ENCODE measurements around the gene TDRD7. TPM values are rescaled to one million over a fixed set of nuclear protein-coding genes. Genes with fewer than 3 reads are reported as not detected.

The TDRD7 gene
- total RNA-seq, 1 donor from 2014 or later: 8.6 TPM

DNA sequence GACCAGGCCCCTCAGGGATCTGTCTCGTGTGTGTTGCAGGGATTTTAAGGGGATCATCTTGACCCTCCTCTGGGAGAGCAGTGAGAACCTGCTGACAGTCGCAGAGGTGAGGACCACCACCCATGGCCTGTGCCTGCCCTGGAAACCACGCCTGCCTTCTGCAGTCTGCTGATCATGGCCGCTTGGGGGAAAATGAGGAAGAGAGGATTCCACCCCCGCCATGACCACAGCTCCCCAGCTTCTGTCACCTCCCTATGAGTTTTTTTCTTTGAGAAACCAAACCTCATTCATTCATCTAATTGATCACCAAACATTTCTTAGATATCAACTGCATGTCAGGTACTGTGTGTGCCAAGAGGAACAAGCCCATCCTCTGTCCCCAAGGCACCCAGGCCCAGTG, 46.3 kb upstream of the TDRD7 start:
- Mint-ChIP-seq H3K27ac (no peak overlapping the region), H3K4me3 (no peak overlapping the region), H3K27me3 (ENCODE audit: low read depth) (no peaks in the 10 kb centered on the region), H3K36me3 (peaks cover 38% of the 10 kb centered on the region), H3K9me3 (peaks cover 23% of the 10 kb centered on the region), H3K4me1 (peaks cover 4% of the 10 kb centered on the region)
- no peak for TF ChIP-seq CTCF (IDR thresholded peaks at IDR 0.05; ENCODE audit: unreplicated experiment)
- no peak for DNase-seq (ENCODE audit: low spot score in 2 of 2, unreplicated experiment in 2 of 2)

DNA sequence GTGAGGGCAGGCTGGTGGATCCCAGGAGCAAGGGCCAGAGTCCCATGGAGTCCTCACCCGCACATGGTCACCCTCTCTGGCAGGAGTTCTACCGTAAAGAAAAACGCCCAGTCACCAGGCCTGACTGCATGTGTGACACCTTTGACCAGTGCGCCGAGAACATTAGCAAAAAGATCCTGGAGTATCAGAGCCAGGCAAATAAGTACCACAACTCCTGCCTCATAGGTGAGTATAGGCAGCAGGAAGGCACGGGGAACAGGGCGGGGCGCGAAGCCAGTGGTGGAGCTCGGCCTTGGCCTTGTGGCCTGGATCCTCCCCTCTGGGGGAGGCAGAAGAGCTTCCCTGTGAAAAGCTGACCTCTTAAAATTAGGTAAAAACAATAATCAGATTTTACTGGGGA, 45.4 kb upstream of the TDRD7 start:
- H3K27me3 Mint-ChIP-seq (ENCODE audit: low read depth): no peaks in the 10 kb centered on the region
- H3K4me1 Mint-ChIP-seq: peaks cover 4% of the 10 kb centered on the region
- TF ChIP-seq CTCF (IDR thresholded peaks at IDR 0.05; ENCODE audit: unreplicated experiment): no peak
- no peak for DNase-seq (ENCODE audit: low spot score in 2 of 2, unreplicated experiment in 2 of 2)
- peaks cover 39% of the 10 kb centered on the region for H3K36me3 Mint-ChIP-seq
- H3K4me3 Mint-ChIP-seq: no peak overlapping the region
- H3K9me3 Mint-ChIP-seq: peaks cover 23% of the 10 kb centered on the region
- H3K27ac Mint-ChIP-seq: no peak overlapping the region

DNA sequence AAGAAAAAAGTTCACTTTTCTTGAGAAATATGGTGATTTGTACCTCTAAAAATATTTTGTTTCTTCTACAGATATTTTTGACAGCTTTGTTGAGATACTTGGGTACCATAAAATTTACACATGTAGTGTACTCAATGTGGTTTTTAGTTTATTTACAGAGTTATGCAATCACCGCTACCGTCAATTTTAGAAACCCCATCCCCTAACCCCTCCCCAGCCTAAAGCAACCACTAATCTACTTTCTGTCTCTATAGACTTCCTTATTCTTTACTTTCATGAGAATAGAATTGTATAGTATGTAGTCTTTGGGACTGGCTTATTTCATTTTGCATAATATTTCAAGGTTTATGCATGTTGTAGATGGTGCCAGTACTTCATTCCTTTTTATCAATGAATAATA, 45.0 kb upstream of the TDRD7 start:
- TF ChIP-seq CTCF (IDR thresholded peaks at IDR 0.05; ENCODE audit: unreplicated experiment): no peak
- Mint-ChIP-seq H3K36me3 (peaks cover 41% of the 10 kb centered on the region), H3K27ac (no peak overlapping the region), H3K9me3 (peaks cover 23% of the 10 kb centered on the region), H3K4me1 (peaks cover 4% of the 10 kb centered on the region), H3K4me3 (no peak overlapping the region), H3K27me3 (ENCODE audit: low read depth) (no peaks in the 10 kb centered on the region)
- DNase-seq (ENCODE audit: low spot score in 2 of 2, unreplicated experiment in 2 of 2): no peak

- no peak for TF ChIP-seq CTCF (IDR thresholded peaks at IDR 0.05; ENCODE audit: unreplicated experiment)
- H3K27ac Mint-ChIP-seq: no peak overlapping the region
- peaks cover 4% of the 10 kb centered on the region for H3K4me1 Mint-ChIP-seq
- peaks cover 23% of the 10 kb centered on the region for H3K9me3 Mint-ChIP-seq
- H3K27me3 Mint-ChIP-seq (ENCODE audit: low read depth): no peaks in the 10 kb centered on the region
- H3K36me3 Mint-ChIP-seq: peaks cover 43% of the 10 kb centered on the region
- no peak overlapping the region for H3K4me3 Mint-ChIP-seq
- DNase-seq (ENCODE audit: low spot score in 2 of 2, unreplicated experiment in 2 of 2): no peak
These were observed 44.2 kb upstream of the TDRD7 start for GRCh38 chr9:97367729-97368128.

DNA sequence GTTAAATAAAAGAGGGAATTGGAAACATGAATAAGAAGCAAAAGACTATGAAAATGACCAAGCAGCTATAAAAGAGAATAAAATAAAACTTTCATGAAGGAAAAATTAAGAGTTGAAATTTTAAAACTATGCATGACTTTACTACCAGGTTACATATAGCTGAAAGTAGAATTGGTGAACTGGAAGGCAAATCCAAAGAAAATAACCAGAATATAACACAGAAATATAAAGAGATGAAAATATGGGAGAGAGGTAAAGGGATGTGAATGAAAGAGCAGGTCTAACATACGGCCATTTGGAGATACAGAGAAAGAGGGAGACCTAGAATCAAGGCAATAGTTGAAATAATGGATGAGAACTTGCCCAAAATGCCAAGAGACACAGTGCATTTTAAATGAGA, 42.9 kb upstream of the TDRD7 start:
- no peak for DNase-seq (ENCODE audit: low spot score in 2 of 2, unreplicated experiment in 2 of 2)
- H3K9me3 Mint-ChIP-seq: peaks cover 23% of the 10 kb centered on the region
- no peak overlapping the region for H3K27ac Mint-ChIP-seq
- H3K36me3 Mint-ChIP-seq: peaks cover 41% of the 10 kb centered on the region
- no peak for TF ChIP-seq CTCF (IDR thresholded peaks at IDR 0.05; ENCODE audit: unreplicated experiment)
- H3K4me3 Mint-ChIP-seq: no peak overlapping the region
- no peaks in the 10 kb centered on the region for H3K27me3 Mint-ChIP-seq (ENCODE audit: low read depth)
- H3K4me1 Mint-ChIP-seq: peaks cover 4% of the 10 kb centered on the region

DNA sequence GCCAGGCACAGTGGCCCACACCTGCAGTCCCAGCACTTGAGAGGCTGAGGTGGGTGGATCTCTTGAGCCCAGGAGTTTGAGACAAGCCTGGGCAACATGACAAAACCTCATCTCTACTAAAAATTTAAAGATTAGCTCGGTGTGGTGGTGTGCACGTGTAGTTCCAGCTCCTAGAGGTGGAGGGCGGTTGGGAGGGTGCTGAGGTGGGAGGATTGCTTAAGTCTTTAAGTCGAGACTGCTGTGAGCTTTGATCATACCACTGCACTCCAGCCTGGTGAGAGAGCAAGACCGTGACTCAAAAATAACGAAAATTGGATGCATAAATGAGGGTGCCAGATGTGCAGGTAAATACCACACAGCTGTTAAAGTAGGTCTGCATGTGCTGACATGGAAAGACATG, 39.3 kb upstream of the TDRD7 start:
- Mint-ChIP-seq H3K4me3 (no peak overlapping the region), H3K4me1 (no peaks in the 10 kb centered on the region), H3K9me3 (peaks cover 23% of the 10 kb centered on the region), H3K27me3 (ENCODE audit: low read depth) (no peaks in the 10 kb centered on the region), H3K27ac (no peak overlapping the region), H3K36me3 (peaks cover 40% of the 10 kb centered on the region)
- DNase-seq (ENCODE audit: low spot score in 2 of 2, unreplicated experiment in 2 of 2): no peak
- TF ChIP-seq CTCF (IDR thresholded peaks at IDR 0.05; ENCODE audit: unreplicated experiment): no peak

Data from mesothelial cell of epicardium (in vitro differentiated cells).